H1 (cell line): ENCODE measurements around the gene IQCN. TPM values are rescaled to one million over a fixed set of nuclear protein-coding genes. Genes with fewer than 3 reads are reported as not detected.

ENCODE experiments used
- ASH2L ChIP-seq: fragments of 200-600, 300-600 bp; sonication (generic); IDR thresholded peaks from one replicate; pipeline ENCODE4 v1.7.1; 2017; ENCODE audit warnings: low read length
- BCL11A ChIP-seq, 2 experiments: IDR thresholded peaks; one replicate each; pipeline ENCODE4 v1.6.1; 2011; ENCODE audit warnings: low read depth in 2 of 2, low read length in 2 of 2, mild to moderate bottlenecking in 2 of 2
- BRCA1 ChIP-seq: IDR thresholded peaks from 2 replicates; pipeline ENCODE4 v1.6.1; 2012; ENCODE audit warnings: low read depth, low read length, improper control_type of control experiment
- CBX5 ChIP-seq: fragments of 300-800, 300-1000 bp; sonication (generic); IDR thresholded peaks from 2 replicates; pipeline ENCODE4 v1.7.1; 2016; ENCODE audit warnings: antibody characterized with exemption, low read length, low read depth
- CEBPB ChIP-seq: IDR thresholded peaks from 2 replicates; pipeline ENCODE4 v1.6.1; 2012; ENCODE audit warnings: low read depth, low read length
- CREB1 ChIP-seq: IDR thresholded peaks from 2 replicates; pipeline ENCODE4 v1.6.1; 2012; ENCODE audit warnings: inconsistent platforms
- EP300 ChIP-seq, 2 experiments: IDR thresholded peaks; 1 replicate in 1 of 2; 2 replicates in 1 of 2; pipeline ENCODE4 v1.6.1; 2011 to 2012; ENCODE audit warnings: low read depth in 2 of 2, low read length in 2 of 2, mild to moderate bottlenecking in 2 of 2, borderline replicate concordance in 1 of 2, inconsistent platforms in 1 of 2, moderate library complexity in 1 of 2
- EZH2 ChIP-seq: fragments of 200-600 bp; sonication (generic); IDR thresholded peaks from 2 replicates; pipeline ENCODE4 v1.7.1; 2012; ENCODE audit warnings: low read depth, mild to moderate bottlenecking, moderate library complexity, low read length, inconsistent platforms; ENCODE audit not compliant: severe bottlenecking
- GTF2F1 ChIP-seq: IDR thresholded peaks from 2 replicates; pipeline ENCODE4 v1.6.1; 2012; ENCODE audit warnings: low read depth, low read length, improper control_type of control experiment, borderline replicate concordance
- HDAC2 ChIP-seq, 2 experiments: fragments of 300-600 bp in 1 of 2; sonication (generic) in 1 of 2; IDR thresholded peaks; 2 replicates each; pipeline ENCODE4 v1.6.1; 2011 to 2012; ENCODE audit warnings: low read depth in 2 of 2, low read length in 2 of 2, mild to moderate bottlenecking in 2 of 2, moderate library complexity in 2 of 2, borderline replicate concordance in 1 of 2, inconsistent platforms in 1 of 2
- JUND ChIP-seq: IDR thresholded peaks from 2 replicates; pipeline ENCODE4 v1.6.1; 2011; ENCODE audit warnings: mild to moderate bottlenecking, improper control_type of control experiment, low read length
- KDM1A ChIP-seq: fragments of 200-600, 300-600 bp; sonication (generic); IDR thresholded peaks from 2 replicates; pipeline ENCODE4 v1.7.1; 2016; ENCODE audit warnings: mild to moderate bottlenecking, low read length, borderline replicate concordance
- KDM5A ChIP-seq: fragments of 200-600 bp; IDR thresholded peaks from 2 replicates; pipeline ENCODE4 v1.7.1; 2012; ENCODE audit warnings: mild to moderate bottlenecking, low read length, inconsistent platforms, mixed read lengths
- MAX ChIP-seq: IDR thresholded peaks from 2 replicates; pipeline ENCODE4 v1.6.1; 2012; ENCODE audit warnings: inconsistent platforms
- PHF8 ChIP-seq: fragments of 200-600 bp; sonication (generic); conservative IDR thresholded peaks from 2 replicates; pipeline ENCODE4 v1.7.1; 2012; ENCODE audit warnings: low read depth, mild to moderate bottlenecking, inconsistent platforms, low read length, moderate library complexity
- POLR2AphosphoS5 ChIP-seq: IDR thresholded peaks from 2 replicates; pipeline ENCODE4 v1.6.1; 2011; ENCODE audit warnings: low read depth, low read length
- POU5F1 ChIP-seq: IDR thresholded peaks from 2 replicates; pipeline ENCODE4 v1.6.1; 2011; ENCODE audit warnings: low read depth, mild to moderate bottlenecking, low read length, moderate library complexity
- RAD21 ChIP-seq, 2 experiments: IDR thresholded peaks in 1 of 2; conservative IDR thresholded peaks in 1 of 2; 2 replicates each; pipeline ENCODE4 v1.6.1; 2011; ENCODE audit warnings: low read depth in 2 of 2, low read length in 2 of 2, improper control_type of control experiment in 1 of 2, inconsistent platforms in 1 of 2, mild to moderate bottlenecking in 1 of 2, moderate library complexity in 1 of 2
- RBBP5 ChIP-seq: IDR thresholded peaks from 2 replicates; pipeline ENCODE4 v1.7.1; 2012; ENCODE audit warnings: low read depth, mild to moderate bottlenecking, inconsistent platforms, low read length, moderate library complexity, borderline replicate concordance
- RXRA ChIP-seq: IDR thresholded peaks from 2 replicates; pipeline ENCODE4 v1.6.1; 2011; ENCODE audit warnings: low read depth, mild to moderate bottlenecking, low read length, moderate library complexity; ENCODE audit not compliant: insufficient read depth
- SP2 ChIP-seq: IDR thresholded peaks from 2 replicates; pipeline ENCODE4 v1.6.1; 2012; ENCODE audit warnings: mild to moderate bottlenecking, low read length, inconsistent platforms
- SP4 ChIP-seq: IDR thresholded peaks from 2 replicates; pipeline ENCODE4 v1.6.1; 2012; ENCODE audit warnings: low read length, inconsistent platforms
- SRF ChIP-seq: IDR thresholded peaks from 2 replicates; pipeline ENCODE4 v1.6.1; 2011; ENCODE audit warnings: mild to moderate bottlenecking, low read depth, low read length, moderate library complexity
- TCF12 ChIP-seq: IDR thresholded peaks from 2 replicates; pipeline ENCODE4 v1.6.1; 2011; ENCODE audit warnings: low read depth, mild to moderate bottlenecking, low read length
- polyA plus RNA-seq, 7 experiments: library from polyadenylated mRNA; depleted of rRNA in 3 of 7; stranded (reverse) in 5 of 7; unstranded in 2 of 7; fragments of >200 nt in 5 of 7; fragments of 200-250 nt in 2 of 7; gene quantifications; 1 replicate in 5 of 7; 2 replicates in 1 of 7; 4 replicates in 1 of 7; pipeline versions ENCODE4 v1.2.1 to v1.2.3, GENCODE V29; 2011 to 2013; ENCODE audit warnings: missing spikeins in 2 of 7, mixed read lengths in 2 of 7
- total RNA-seq: library from RNA; stranded (reverse); fragmentation: NEBNext Ultra II Directional; extraction: Animal tissue kit (Norgen Biotek cat#: 25700); gene quantifications from 2 replicates; pipeline ENCODE4 v1.2.1, GENCODE V29; 2021

The IQCN gene
- total and polyA plus RNA-seq, 2 of the 8 experiments (the other 6 are each of a cell fraction or from before 2014, with no cell fraction given) = 0.36 to 1.0 TPM

- TF ChIP-seq BCL11A (IDR thresholded peaks at IDR 0.05; ENCODE audit: low read depth in 2 of 2, low read length in 2 of 2) (no peak), POLR2AphosphoS5 (no peak; the same call in 1 of the 2 replicates), KDM5A (no peak), TCF12 (peak; percentile 46; the same call in 1 of the 2 replicates), CBX5 (no peak), SRF (no peak), HDAC2 (IDR thresholded peaks at IDR 0.05; ENCODE audit: borderline replicate concordance in 1 of 2, low read depth in 2 of 2, low read length in 2 of 2) (peak; percentile 45 to 75; a peak in 2 of 4 replicates), BRCA1 (no peak), RBBP5 (no peak), GTF2F1 (no peak), POU5F1 (no peak), CREB1 (no peak), RXRA (0 out of 2 replicates have a peak, but pooled peaks have one; percentile 76), JUND (no peak), EP300 (IDR thresholded peaks at IDR 0.05; ENCODE audit: borderline replicate concordance in 1 of 2, low read depth in 2 of 2, low read length in 2 of 2) (peak in 1 of 2 experiments; percentile 87; a peak in 1 of 3 replicates), ASH2L (no peak), RAD21 (IDR thresholded peaks at IDR 0.05 in 1 of 2, conservative IDR thresholded peaks at IDR 0.05 in 1 of 2; ENCODE audit: low read depth in 2 of 2, low read length in 2 of 2) (no peak), SP2 (no peak), MAX (no peak), KDM1A (0 out of 2 replicates have a peak, but pooled peaks have one; percentile 50), SP4 (peak; percentile 36; the same call in 1 of the 2 replicates), CEBPB (no peak), PHF8 (no peak), EZH2 (no peak)
These were observed 13.9 kb upstream of the IQCN start (continued) for GRCh38 chr19:18287836-18288772.
